Liver (tissue), 9 donors: ENCODE data around the gene FBXO21. TPM values are rescaled to one million over a fixed set of nuclear protein-coding genes. Genes with fewer than 3 reads are reported as not detected.

ENCODE experiments used
- DNase-seq: peaks from one replicate; pipeline ENCODE4 v3.0.0-alpha.2; 2017; ENCODE audit warnings: low spot score
- H3K27ac ChIP-seq, 2 donors: one replicate each; pipeline ENCODE4 v1.7.0; 2013; ENCODE audit warnings: inconsistent platforms in 2 of 2, low read length in 2 of 2, control low read depth in 1 of 2, low read depth in 1 of 2, mild to moderate bottlenecking in 1 of 2
- H3K27me3 ChIP-seq, 4 donors: one replicate each; pipeline versions ENCODE4 v1.6.1 to v1.7.0; 2013; ENCODE audit warnings: low read length in 3 of 4, inconsistent platforms in 1 of 4, mild to moderate bottlenecking in 1 of 4, moderate library complexity in 1 of 4; ENCODE audit not compliant: control insufficient read depth in 4 of 4, insufficient read depth in 4 of 4
- H3K36me3 ChIP-seq, 4 donors: one replicate each; pipeline versions ENCODE4 v1.6.1 to v1.7.0; 2013; ENCODE audit warnings: low read length in 3 of 4, mild to moderate bottlenecking in 3 of 4, low read depth in 1 of 4, moderate library complexity in 1 of 4; ENCODE audit not compliant: control insufficient read depth in 4 of 4, insufficient read depth in 3 of 4
- H3K4me1 ChIP-seq, 4 donors: one replicate each; pipeline versions ENCODE4 v1.6.1 to v1.7.0; 2013; ENCODE audit warnings: low read length in 3 of 4, mild to moderate bottlenecking in 3 of 4, moderate library complexity in 1 of 4; ENCODE audit not compliant: control insufficient read depth in 4 of 4, insufficient read depth in 4 of 4
- H3K4me3 ChIP-seq, 3 donors: one replicate each; pipeline versions ENCODE4 v1.6.1 to v1.7.0; 2013; ENCODE audit warnings: low read length in 3 of 3, control low read depth in 1 of 3, low read depth in 1 of 3, mild to moderate bottlenecking in 1 of 3
- H3K9ac ChIP-seq, 2 donors: one replicate each; pipeline ENCODE4 v1.7.0; 2013; ENCODE audit warnings: low read length in 2 of 2, mild to moderate bottlenecking in 2 of 2, moderate library complexity in 2 of 2, control low read depth in 1 of 2, low read depth in 1 of 2
- H3K9me3 ChIP-seq, 4 donors: one replicate each; pipeline versions ENCODE4 v1.6.1 to v1.7.0; 2013; ENCODE audit warnings: low read length in 3 of 4; ENCODE audit not compliant: control insufficient read depth in 4 of 4
- EGR1 ChIP-seq, 2 donors: IDR thresholded peaks; 2 replicates each; pipeline ENCODE4 v1.6.1; 2016 to 2018; ENCODE audit warnings: antibody characterized with exemption in 2 of 2, low read depth in 2 of 2
- FOXA1 ChIP-seq: IDR thresholded peaks from 2 replicates; pipeline ENCODE4 v1.6.1; 2016; ENCODE audit warnings: antibody characterized with exemption
- FOXA2 ChIP-seq: IDR thresholded peaks from 2 replicates; pipeline ENCODE4 v1.6.1; 2016; ENCODE audit warnings: antibody characterized with exemption
- GABPA ChIP-seq, 2 donors: IDR thresholded peaks in 1 of 2; conservative IDR thresholded peaks in 1 of 2; 2 replicates each; pipeline ENCODE4 v1.6.1; 2016; ENCODE audit warnings: antibody characterized with exemption in 2 of 2, mild to moderate bottlenecking in 1 of 2, moderate library complexity in 1 of 2
- HNF4G ChIP-seq: IDR thresholded peaks from 2 replicates; pipeline ENCODE4 v1.6.1; 2016; ENCODE audit warnings: antibody characterized with exemption
- JUND ChIP-seq, 2 donors: IDR thresholded peaks; 2 replicates each; pipeline ENCODE4 v1.6.1; 2016; ENCODE audit warnings: antibody characterized with exemption in 2 of 2
- MAX ChIP-seq: IDR thresholded peaks from 2 replicates; pipeline ENCODE4 v1.6.1; 2016; ENCODE audit warnings: antibody characterized with exemption
- NR2F2 ChIP-seq: IDR thresholded peaks from 2 replicates; pipeline ENCODE4 v1.6.1; 2016; ENCODE audit warnings: antibody characterized with exemption
- RAD21 ChIP-seq, 2 donors: IDR thresholded peaks; 2 replicates each; pipeline ENCODE4 v1.6.1; 2016; ENCODE audit warnings: antibody characterized with exemption in 2 of 2, mild to moderate bottlenecking in 2 of 2
- REST ChIP-seq: IDR thresholded peaks from 2 replicates; pipeline ENCODE4 v1.6.1; 2016; ENCODE audit warnings: antibody characterized with exemption, mild to moderate bottlenecking
- RXRA ChIP-seq, 2 donors: IDR thresholded peaks; 2 replicates each; pipeline ENCODE4 v1.6.1; 2017 to 2018; ENCODE audit warnings: antibody characterized with exemption in 2 of 2, mild to moderate bottlenecking in 1 of 2
- SP1 ChIP-seq: IDR thresholded peaks from 2 replicates; pipeline ENCODE4 v1.6.1; 2018; ENCODE audit warnings: antibody characterized with exemption, mild to moderate bottlenecking
- TAF1 ChIP-seq: conservative IDR thresholded peaks from 2 replicates; pipeline ENCODE4 v1.6.1; 2016; ENCODE audit warnings: antibody characterized with exemption, mild to moderate bottlenecking
- YY1 ChIP-seq: IDR thresholded peaks from 2 replicates; pipeline ENCODE4 v1.6.1; 2016; ENCODE audit warnings: antibody characterized with exemption, mild to moderate bottlenecking
- ZBTB33 ChIP-seq: IDR thresholded peaks from 2 replicates; pipeline ENCODE4 v1.6.1; 2016; ENCODE audit warnings: antibody characterized with exemption
- WGBS: extraction: QIAGEN DNeasy Blood & Tissue Kit; methylation state at CpG from one replicate; pipeline ENCODE4 v1.1.7; 2013; 5-methylcytosine and 5-hydroxymethylcytosine counted together
- polyA plus RNA-seq, 2 donors: library from polyadenylated mRNA; stranded (reverse) in 1 of 2; unstranded in 1 of 2; fragments of 200-250 nt in 1 of 2; fragments of >200 nt in 1 of 2; fragmentation: Nextera tagmentation in 1 of 2; extraction: Ambion mirVana in 1 of 2; gene quantifications; one replicate each; pipeline versions ENCODE4 v1.2.1 to v1.2.3, GENCODE V29; 2013 to 2015
- total RNA-seq, 2 donors: library from RNA; depleted of rRNA; stranded (reverse); fragments of >200 nt; gene quantifications; one replicate each; pipeline ENCODE4 v1.2.3, GENCODE V29; 2014
- TF ChIP-seq, protein P1 (sequence below): fragments of 150-350 bp; IDR thresholded peaks from 2 replicates; pipeline ENCODE4 v1.5.1; 2017; ENCODE audit warnings: improper control_type of control experiment, low read depth, low read length; ENCODE audit not compliant: missing input control
- TF ChIP-seq, protein P2 (sequence below): IDR thresholded peaks from 2 replicates; pipeline ENCODE4 v1.6.1; 2016; ENCODE audit warnings: antibody characterized with exemption
- donor health status: healthy.
- donor health status: healthy.
- donor health status: healthy.
- donor health status: healthy.
- donor health status: healthy.

The FBXO21 gene
- total and polyA plus RNA-seq, 4 donors: 12.9 to 54.4 (median 21.1) TPM

DNA sequence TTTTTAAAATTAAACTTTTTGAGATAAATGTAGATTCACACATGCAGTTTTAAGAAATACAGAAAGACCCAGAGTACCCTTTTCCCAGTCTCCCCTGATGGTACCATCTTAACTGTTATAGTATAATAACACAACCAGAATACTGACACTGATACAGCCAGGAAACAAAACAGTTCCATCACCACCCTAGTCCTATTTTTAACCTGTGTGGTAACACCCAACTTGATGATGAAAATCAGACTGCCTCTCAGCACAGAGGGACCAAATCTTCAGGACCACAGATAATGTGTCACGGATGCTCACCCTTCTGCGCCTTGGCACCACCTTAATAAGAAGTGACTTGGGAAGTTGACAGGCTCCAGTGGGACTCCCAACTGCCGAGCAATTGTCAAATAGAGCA is 18.1 kb downstream of the FBXO21 start:
- Histone ChIP-seq H3K4me3 (no peak overlapping the region), H3K27ac (peak overlapping the region; percentile 49 to 73), H3K4me1 (peaks cover 0 to 20% (median 8%) of the 10 kb centered on the region in 4 donors), H3K9me3 (no peaks in the 10 kb centered on the region), H3K9ac (peak overlapping the region in 1 of 2 donors; percentile 23), H3K27me3 (no peaks in the 10 kb centered on the region), H3K36me3 (peaks cover 16 to 69% (median 63%) of the 10 kb centered on the region in 4 donors)
- 95% methylated on average over 3 of the region's 3 CpGs for WGBS
- DNase-seq: no peak
- TF ChIP-seq NR2F2 (no peak), FOXA1 (no peak), JUND (IDR thresholded peaks at IDR 0.05) (no peak), HNF4G (no peak), MAX (no peak), YY1 (no peak), ZBTB33 (no peak), SP1 (no peak), REST (no peak), TAF1 (no peak), RXRA (IDR thresholded peaks at IDR 0.05) (no peak), EGR1 (IDR thresholded peaks at IDR 0.05; ENCODE audit: low read depth in 2 of 2) (no peak), RAD21 (IDR thresholded peaks at IDR 0.05) (no peak), GABPA (IDR thresholded peaks at IDR 0.05 in 1 of 2, conservative IDR thresholded peaks at IDR 0.05 in 1 of 2) (no peak), FOXA2 (no peak)
- TF ChIP-seq, protein P1, sequence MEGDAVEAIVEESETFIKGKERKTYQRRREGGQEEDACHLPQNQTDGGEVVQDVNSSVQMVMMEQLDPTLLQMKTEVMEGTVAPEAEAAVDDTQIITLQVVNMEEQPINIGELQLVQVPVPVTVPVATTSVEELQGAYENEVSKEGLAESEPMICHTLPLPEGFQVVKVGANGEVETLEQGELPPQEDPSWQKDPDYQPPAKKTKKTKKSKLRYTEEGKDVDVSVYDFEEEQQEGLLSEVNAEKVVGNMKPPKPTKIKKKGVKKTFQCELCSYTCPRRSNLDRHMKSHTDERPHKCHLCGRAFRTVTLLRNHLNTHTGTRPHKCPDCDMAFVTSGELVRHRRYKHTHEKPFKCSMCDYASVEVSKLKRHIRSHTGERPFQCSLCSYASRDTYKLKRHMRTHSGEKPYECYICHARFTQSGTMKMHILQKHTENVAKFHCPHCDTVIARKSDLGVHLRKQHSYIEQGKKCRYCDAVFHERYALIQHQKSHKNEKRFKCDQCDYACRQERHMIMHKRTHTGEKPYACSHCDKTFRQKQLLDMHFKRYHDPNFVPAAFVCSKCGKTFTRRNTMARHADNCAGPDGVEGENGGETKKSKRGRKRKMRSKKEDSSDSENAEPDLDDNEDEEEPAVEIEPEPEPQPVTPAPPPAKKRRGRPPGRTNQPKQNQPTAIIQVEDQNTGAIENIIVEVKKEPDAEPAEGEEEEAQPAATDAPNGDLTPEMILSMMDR: no peak
- TF ChIP-seq, protein P2, sequence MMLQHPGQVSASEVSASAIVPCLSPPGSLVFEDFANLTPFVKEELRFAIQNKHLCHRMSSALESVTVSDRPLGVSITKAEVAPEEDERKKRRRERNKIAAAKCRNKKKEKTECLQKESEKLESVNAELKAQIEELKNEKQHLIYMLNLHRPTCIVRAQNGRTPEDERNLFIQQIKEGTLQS: no peak
